GM12878 (cell line): ENCODE measurements around the gene KCTD16. TPM values are rescaled to one million over a fixed set of nuclear protein-coding genes. Genes with fewer than 3 reads are reported as not detected.

ENCODE experiments used
- ATAC-seq: fragments of 200-7000 bp; cut with Tn5 transposase; 3 replicates; pipeline ENCODE4 v1.9.1; 2020; ENCODE audit warnings: mild to moderate bottlenecking, moderate library complexity
- BruUV-seq: library from RNA; stranded (reverse); fragments of 400-500 nt; replicated peaks from 2 replicates; lab custom pipeline; 2021; lab: Mats Ljungman, UMichigan
- CTCF ChIA-PET: fragments of 300-600 bp; sonication (Branson Sonifier 250); formaldehyde crosslinking; extraction: SDS; loops from one replicate; lab custom pipeline; 2021; ENCODE audit warnings: inconsistent platforms; lab: Yijun Ruan, JAX
- POLR2A ChIA-PET: fragments of 350-600 bp; formaldehyde crosslinking; extraction: SDS; loops from one replicate; lab custom pipeline; 2021; ENCODE audit warnings: inconsistent platforms; lab: Charles Lee
- RAD21 ChIA-PET: fragments of 300-600 bp; sonication (Branson Sonifier 250); formaldehyde crosslinking; loops from one replicate; lab custom pipeline; 2023; ENCODE audit warnings: antibody characterized with exemption; ENCODE audit not compliant: unreplicated experiment; lab: Charles Lee
- SMC1A ChIA-PET: fragments of 300-600 bp; sonication (Branson Sonifier 250); formaldehyde crosslinking; loops from one replicate; lab custom pipeline; 2023; ENCODE audit not compliant: unreplicated experiment, uncharacterized antibody; lab: Charles Lee
- DNase-seq: peaks from one replicate; pipeline ENCODE4 v3.0.0-alpha.2; 2011; ENCODE audit warnings: low read depth, low spot score
- FAIRE-seq: peaks from 3 replicates; lab custom pipeline; 2011; peaks lifted over from hg19 to GRCh38; lab: Jason Lieb, UNC
- H2AFZ ChIP-seq: 2 replicates; pipeline ENCODE4 v1.6.0; 2011; ENCODE audit warnings: low read depth, low read length, control low read depth; ENCODE audit not compliant: control insufficient read depth
- H3K27ac ChIP-seq: 2 replicates; pipeline ENCODE4 v1.5.1; 2011; ENCODE audit warnings: control low read depth; ENCODE audit not compliant: control insufficient read depth, insufficient read depth
- H3K27me3 ChIP-seq, 2 experiments: replicated peaks in 1 of 2; 2 replicates each; pipeline versions ENCODE4 v1.6.0 to v1.6.1; 2011; ENCODE audit warnings: low read length in 1 of 2; ENCODE audit not compliant: control insufficient read depth in 2 of 2, insufficient read depth in 2 of 2
- H3K36me3 ChIP-seq, 2 experiments: 2 replicates each; pipeline ENCODE4 v1.5.1; 2011; ENCODE audit warnings: low read length in 1 of 2; ENCODE audit not compliant: control insufficient read depth in 2 of 2, insufficient read depth in 2 of 2
- H3K4me1 ChIP-seq: 2 replicates; pipeline ENCODE4 v1.6.1; 2011; ENCODE audit warnings: mild to moderate bottlenecking, low read length, moderate library complexity, mixed read lengths; ENCODE audit not compliant: control insufficient read depth, insufficient read depth
- H3K4me2 ChIP-seq: 2 replicates; pipeline ENCODE4 v1.6.0; 2011; ENCODE audit warnings: control low read depth; ENCODE audit not compliant: control insufficient read depth, insufficient read depth
- H3K4me3 ChIP-seq: fragments of 200-600 bp; sonication (generic); 2 replicates; pipeline ENCODE4 v1.5.1; 2016
- H3K79me2 ChIP-seq: 2 replicates; pipeline ENCODE4 v1.6.0; 2011; ENCODE audit warnings: low read length; ENCODE audit not compliant: control insufficient read depth, insufficient read depth
- H3K9ac ChIP-seq: 2 replicates; pipeline ENCODE4 v1.8.0; 2011; ENCODE audit warnings: low read length, control low read depth, mixed read lengths; ENCODE audit not compliant: control insufficient read depth, insufficient read depth
- H3K9me3 ChIP-seq: replicated peaks from 3 replicates; pipeline ENCODE4 v1.5.1; 2011; ENCODE audit warnings: mild to moderate bottlenecking, low read length; ENCODE audit not compliant: control insufficient read depth, insufficient read depth
- H4K20me1 ChIP-seq: 2 replicates; pipeline ENCODE4 v1.6.0; 2011; ENCODE audit not compliant: control insufficient read depth, insufficient read depth
- BHLHE40 ChIP-seq, 2 experiments: fragments of 450-650 bp in 1 of 2; IDR thresholded peaks; 2 replicates each; pipeline ENCODE4 v1.6.1; 2011 to 2017; ENCODE audit warnings: low read depth in 2 of 2, borderline replicate concordance in 1 of 2, improper control_type of control experiment in 1 of 2, low read length in 1 of 2, mild to moderate bottlenecking in 1 of 2
- FOS ChIP-seq: IDR thresholded peaks from 3 replicates; pipeline ENCODE4 v1.6.1; 2011; ENCODE audit warnings: borderline replicate concordance; ENCODE audit not compliant: insufficient read length; ENCODE audit errors: extremely low read depth
- FOXM1 ChIP-seq: IDR thresholded peaks from 2 replicates; pipeline ENCODE4 v1.6.1; 2012; ENCODE audit warnings: low read depth, mild to moderate bottlenecking, inconsistent platforms, low read length, moderate library complexity
- IKZF1 ChIP-seq: fragments of 450-650 bp; conservative IDR thresholded peaks from 2 replicates; pipeline ENCODE4 v1.6.1; 2017; ENCODE audit warnings: antibody characterized with exemption, mild to moderate bottlenecking
- IKZF2 ChIP-seq, 2 experiments: fragments of 450-650 bp; IDR thresholded peaks; 2 replicates each; pipeline ENCODE4 v1.6.1; 2017; ENCODE audit warnings: mild to moderate bottlenecking in 2 of 2, moderate library complexity in 2 of 2
- JUNB ChIP-seq: IDR thresholded peaks from 2 replicates; pipeline ENCODE4 v1.6.1; 2016; ENCODE audit warnings: antibody characterized with exemption, mild to moderate bottlenecking
- NFIC ChIP-seq: IDR thresholded peaks from 2 replicates; pipeline ENCODE4 v1.6.1; 2012; ENCODE audit warnings: low read depth, mild to moderate bottlenecking, inconsistent platforms, low read length, moderate library complexity
- NR2C2 ChIP-seq: IDR thresholded peaks from 2 replicates; pipeline ENCODE4 v1.6.1; 2011; ENCODE audit warnings: borderline replicate concordance, low read depth; ENCODE audit not compliant: control insufficient read depth, insufficient read length
- POLR2A ChIP-seq: IDR thresholded peaks from 2 replicates; pipeline ENCODE4 v1.6.1; 2011; ENCODE audit warnings: low read depth, mild to moderate bottlenecking, low read length
- SIN3A ChIP-seq: IDR thresholded peaks from 2 replicates; pipeline ENCODE4 v1.6.1; 2012; ENCODE audit warnings: low read depth, low read length, improper control_type of control experiment
- SMAD1 ChIP-seq: fragments of 450-650 bp; IDR thresholded peaks from 2 replicates; pipeline ENCODE4 v1.6.1; 2018; ENCODE audit warnings: mild to moderate bottlenecking, low read depth; ENCODE audit not compliant: partially characterized antibody
- SMARCA5 ChIP-seq: fragments of 450-650 bp; IDR thresholded peaks from 2 replicates; pipeline ENCODE4 v1.6.1; 2017; ENCODE audit warnings: mild to moderate bottlenecking
- SREBF2 ChIP-seq: IDR thresholded peaks from 2 replicates; pipeline ENCODE4 v1.6.1; 2012; ENCODE audit warnings: mild to moderate bottlenecking, low read length
- STAT3 ChIP-seq: IDR thresholded peaks from 2 replicates; pipeline ENCODE4 v1.6.1; 2011; ENCODE audit warnings: low read depth, low read length, improper control_type of control experiment
- WGBS: methylation state at CpG from one replicate; pipeline ENCODE4 v1.1.6; 2016; ENCODE audit warnings: low lambda C conversion rate; ENCODE audit not compliant: insufficient replicate concordance, insufficient coverage; ENCODE audit errors: missing lambda C conversion rate; 5-methylcytosine and 5-hydroxymethylcytosine counted together
- in situ Hi-C: fragments of 300-500 bp; cut with MboI; formaldehyde crosslinking; loops from 9 replicates; pipeline ENCODE4 v1.14.3; 2018; ENCODE audit warnings: mixed read lengths
- intact Hi-C: fragments of 100-400 bp; cut with micrococcal nuclease; formaldehyde crosslinking; loops from one replicate; pipeline ENCODE4 v1.14.2; 2022; ENCODE audit not compliant: unreplicated experiment
- polyA plus RNA-seq, 11 experiments: library from polyadenylated mRNA; depleted of rRNA in 4 of 11; unstranded in 6 of 11; stranded (reverse) in 5 of 11; fragments of >200 nt; fragmentation: Nextera tagmentation in 4 of 11; fragmentation: Illumina TruSeq in 1 of 11; extraction: Ambion mirVana in 4 of 11; extraction: Trizol in 1 of 11; gene quantifications; 1 replicate in 1 of 11; 2 replicates in 10 of 11; pipeline versions ENCODE4 v1.2.1 to v1.2.3, GENCODE V29; 2011 to 2016; ENCODE audit warnings: inconsistent platforms in 2 of 11, missing spikeins in 2 of 11, low read depth in 1 of 11
- total RNA-seq, 4 experiments: library from RNA; depleted of rRNA in 3 of 4; stranded (reverse); fragments of >200 nt in 3 of 4; fragmentation: Illumina TruSeq in 1 of 4; extraction: Trizol in 1 of 4; gene quantifications; 2 replicates each; pipeline versions ENCODE4 v1.2.1 to v1.2.3, GENCODE V29; 2013 to 2021
- TF ChIP-seq, protein P1 (sequence below): IDR thresholded peaks from 2 replicates; pipeline ENCODE4 v1.6.1; 2011; ENCODE audit warnings: borderline replicate concordance, low read depth, mild to moderate bottlenecking, moderate library complexity, mixed read lengths, low read length; ENCODE audit not compliant: insufficient read depth; ENCODE audit errors: extremely low read length
- TF ChIP-seq, protein P2 (sequence below), 3 experiments: IDR thresholded peaks in 2 of 3; conservative IDR thresholded peaks in 1 of 3; 2 replicates each; pipeline ENCODE4 v1.5.1; 2011; ENCODE audit warnings: low read depth in 3 of 3, low read length in 3 of 3, mild to moderate bottlenecking in 3 of 3, control low read depth in 2 of 3, moderate library complexity in 2 of 3, inconsistent platforms in 1 of 3, mixed read lengths in 1 of 3; ENCODE audit not compliant: control insufficient read depth in 2 of 3, insufficient read depth in 1 of 3; ENCODE audit errors: extremely low read depth in 1 of 3
- TF ChIP-seq, protein P3 (sequence below): fragments of 450-650 bp; IDR thresholded peaks from 2 replicates; pipeline ENCODE4 v1.6.1; 2017; ENCODE audit warnings: low read depth, mild to moderate bottlenecking, moderate library complexity
- TF ChIP-seq, protein P4 (sequence below): fragments of 450-650 bp; IDR thresholded peaks from 2 replicates; pipeline ENCODE4 v1.6.1; 2017; ENCODE audit warnings: mild to moderate bottlenecking

Gene KCTD16
- total and polyA plus RNA-seq, 10 of the 15 experiments (the other 5 are each of a cell fraction or from before 2014, with no cell fraction given) = 0.03 to 0.10 (median 0.06) TPM; not detected in 3

DNA sequence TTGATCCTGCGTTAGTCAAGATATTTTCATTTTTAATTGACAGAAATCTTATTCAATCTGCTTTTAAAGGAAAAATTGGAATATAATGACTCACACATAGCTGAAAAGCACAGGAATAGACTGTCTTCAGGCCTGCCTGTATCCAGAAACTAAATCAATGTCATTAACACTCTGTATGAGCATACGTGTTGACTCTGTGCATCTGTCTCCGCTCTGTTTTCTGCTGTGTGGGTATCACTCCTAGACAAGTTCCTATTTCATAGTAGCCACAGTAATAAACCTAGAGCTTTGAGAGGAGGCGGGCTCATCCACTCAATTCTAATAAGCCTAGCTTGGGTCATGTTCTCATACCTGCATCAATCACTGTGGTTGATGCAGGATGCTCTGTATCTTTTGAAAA lies 267.6 kb downstream of the KCTD16 start:
- H3K4me1 ChIP-seq = no peaks in the 10 kb centered on the region
- ChIA-PET RAD21 (no interaction called here), POLR2A (no interaction called here), SMC1A (interaction anchor here (0.7 to 1.3 kb wide), 2 partner anchors 11 to 15 kb away, joined by 3 read pairs; no protein-coding TSS in a partner anchor), CTCF (no interaction called here)
- no TSS peak for BruUV-seq
- H3K4me3 ChIP-seq = no peak overlapping the region
- DNase-seq (no peak), ATAC-seq (no peak), FAIRE-seq (no peak)
- in situ Hi-C loops = no loop called here
- H3K79me2 ChIP-seq = no peaks in the 10 kb centered on the region
- no peaks in the 10 kb centered on the region for H3K9me3 ChIP-seq
- no peaks in the 10 kb centered on the region for H3K27me3 ChIP-seq
- H3K9ac ChIP-seq = no peak overlapping the region
- H2AFZ ChIP-seq = no peak overlapping the region
- H4K20me1 ChIP-seq = no peaks in the 10 kb centered on the region
- H3K36me3 ChIP-seq = no peaks in the 10 kb centered on the region
- no peak overlapping the region for H3K4me2 ChIP-seq
- H3K27ac ChIP-seq = no peak overlapping the region
- intact Hi-C loops = no loop called here
- WGBS = 71% methylated on average over 4 of the region's 4 CpGs
- TF ChIP-seq SMARCA5 (no peak), IKZF2 (IDR thresholded peaks at IDR 0.05) (no peak), JUNB (no peak), NR2C2 (no peak), STAT3 (no peak), SMAD1 (no peak), SREBF2 (no peak), NFIC (no peak), FOS (no peak), BHLHE40 (IDR thresholded peaks at IDR 0.05; ENCODE audit: borderline replicate concordance in 1 of 2, low read depth in 2 of 2, low read length in 1 of 2) (no peak), IKZF1 (no peak), SIN3A (no peak), FOXM1 (no peak), POLR2A (no peak)
- TF ChIP-seq, protein P1, sequence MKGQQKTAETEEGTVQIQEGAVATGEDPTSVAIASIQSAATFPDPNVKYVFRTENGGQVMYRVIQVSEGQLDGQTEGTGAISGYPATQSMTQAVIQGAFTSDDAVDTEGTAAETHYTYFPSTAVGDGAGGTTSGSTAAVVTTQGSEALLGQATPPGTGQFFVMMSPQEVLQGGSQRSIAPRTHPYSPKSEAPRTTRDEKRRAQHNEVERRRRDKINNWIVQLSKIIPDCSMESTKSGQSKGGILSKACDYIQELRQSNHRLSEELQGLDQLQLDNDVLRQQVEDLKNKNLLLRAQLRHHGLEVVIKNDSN = no peak
- TF ChIP-seq, protein P2, sequence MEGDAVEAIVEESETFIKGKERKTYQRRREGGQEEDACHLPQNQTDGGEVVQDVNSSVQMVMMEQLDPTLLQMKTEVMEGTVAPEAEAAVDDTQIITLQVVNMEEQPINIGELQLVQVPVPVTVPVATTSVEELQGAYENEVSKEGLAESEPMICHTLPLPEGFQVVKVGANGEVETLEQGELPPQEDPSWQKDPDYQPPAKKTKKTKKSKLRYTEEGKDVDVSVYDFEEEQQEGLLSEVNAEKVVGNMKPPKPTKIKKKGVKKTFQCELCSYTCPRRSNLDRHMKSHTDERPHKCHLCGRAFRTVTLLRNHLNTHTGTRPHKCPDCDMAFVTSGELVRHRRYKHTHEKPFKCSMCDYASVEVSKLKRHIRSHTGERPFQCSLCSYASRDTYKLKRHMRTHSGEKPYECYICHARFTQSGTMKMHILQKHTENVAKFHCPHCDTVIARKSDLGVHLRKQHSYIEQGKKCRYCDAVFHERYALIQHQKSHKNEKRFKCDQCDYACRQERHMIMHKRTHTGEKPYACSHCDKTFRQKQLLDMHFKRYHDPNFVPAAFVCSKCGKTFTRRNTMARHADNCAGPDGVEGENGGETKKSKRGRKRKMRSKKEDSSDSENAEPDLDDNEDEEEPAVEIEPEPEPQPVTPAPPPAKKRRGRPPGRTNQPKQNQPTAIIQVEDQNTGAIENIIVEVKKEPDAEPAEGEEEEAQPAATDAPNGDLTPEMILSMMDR (IDR thresholded peaks at IDR 0.05 in 2 of 3, conservative IDR thresholded peaks at IDR 0.05 in 1 of 3; ENCODE audit: control insufficient read depth in 2 of 3, extremely low read depth in 1 of 3, insufficient read depth in 1 of 3, low read depth in 3 of 3, low read length in 3 of 3) = no peak
- TF ChIP-seq, protein P3, sequence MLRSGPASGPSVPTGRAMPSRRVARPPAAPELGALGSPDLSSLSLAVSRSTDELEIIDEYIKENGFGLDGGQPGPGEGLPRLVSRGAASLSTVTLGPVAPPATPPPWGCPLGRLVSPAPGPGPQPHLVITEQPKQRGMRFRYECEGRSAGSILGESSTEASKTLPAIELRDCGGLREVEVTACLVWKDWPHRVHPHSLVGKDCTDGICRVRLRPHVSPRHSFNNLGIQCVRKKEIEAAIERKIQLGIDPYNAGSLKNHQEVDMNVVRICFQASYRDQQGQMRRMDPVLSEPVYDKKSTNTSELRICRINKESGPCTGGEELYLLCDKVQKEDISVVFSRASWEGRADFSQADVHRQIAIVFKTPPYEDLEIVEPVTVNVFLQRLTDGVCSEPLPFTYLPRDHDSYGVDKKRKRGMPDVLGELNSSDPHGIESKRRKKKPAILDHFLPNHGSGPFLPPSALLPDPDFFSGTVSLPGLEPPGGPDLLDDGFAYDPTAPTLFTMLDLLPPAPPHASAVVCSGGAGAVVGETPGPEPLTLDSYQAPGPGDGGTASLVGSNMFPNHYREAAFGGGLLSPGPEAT = no peak
- TF ChIP-seq, protein P4, sequence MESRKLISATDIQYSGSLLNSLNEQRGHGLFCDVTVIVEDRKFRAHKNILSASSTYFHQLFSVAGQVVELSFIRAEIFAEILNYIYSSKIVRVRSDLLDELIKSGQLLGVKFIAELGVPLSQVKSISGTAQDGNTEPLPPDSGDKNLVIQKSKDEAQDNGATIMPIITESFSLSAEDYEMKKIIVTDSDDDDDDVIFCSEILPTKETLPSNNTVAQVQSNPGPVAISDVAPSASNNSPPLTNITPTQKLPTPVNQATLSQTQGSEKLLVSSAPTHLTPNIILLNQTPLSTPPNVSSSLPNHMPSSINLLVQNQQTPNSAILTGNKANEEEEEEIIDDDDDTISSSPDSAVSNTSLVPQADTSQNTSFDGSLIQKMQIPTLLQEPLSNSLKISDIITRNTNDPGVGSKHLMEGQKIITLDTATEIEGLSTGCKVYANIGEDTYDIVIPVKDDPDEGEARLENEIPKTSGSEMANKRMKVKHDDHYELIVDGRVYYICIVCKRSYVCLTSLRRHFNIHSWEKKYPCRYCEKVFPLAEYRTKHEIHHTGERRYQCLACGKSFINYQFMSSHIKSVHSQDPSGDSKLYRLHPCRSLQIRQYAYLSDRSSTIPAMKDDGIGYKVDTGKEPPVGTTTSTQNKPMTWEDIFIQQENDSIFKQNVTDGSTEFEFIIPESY = no peak
